NCI-H2081 treated with DMSO at 0.1 percent for 48 hours (cell line): ENCODE data around the gene TNFRSF8.

Experiments used
- DNase-seq: peaks from one replicate; lab custom pipeline; 2025; lab: John Stamatoyannopoulos, UW

TNFRSF8 gene

DNA sequence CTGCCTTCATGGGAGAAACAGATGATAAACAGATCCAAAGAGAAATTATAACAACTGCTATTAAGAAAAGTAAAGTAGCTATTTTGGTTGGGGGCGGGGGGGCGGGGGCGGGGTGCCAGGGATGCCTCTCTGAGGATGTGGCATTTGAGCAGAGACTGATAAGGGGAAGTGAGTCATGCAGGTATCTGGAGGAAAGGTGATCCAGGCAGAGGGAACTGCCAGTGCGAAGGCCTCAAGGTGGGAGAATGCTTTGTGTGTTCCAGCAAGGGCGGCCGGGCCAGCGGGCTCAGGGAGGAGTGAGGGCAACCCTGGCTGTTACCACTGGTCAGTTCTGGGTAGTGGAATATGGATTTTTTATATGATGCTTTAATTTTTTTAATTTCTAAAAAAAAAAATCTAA lies 96.7 kb downstream of the TNFRSF8 start:
- no peak for DNase-seq

DNA sequence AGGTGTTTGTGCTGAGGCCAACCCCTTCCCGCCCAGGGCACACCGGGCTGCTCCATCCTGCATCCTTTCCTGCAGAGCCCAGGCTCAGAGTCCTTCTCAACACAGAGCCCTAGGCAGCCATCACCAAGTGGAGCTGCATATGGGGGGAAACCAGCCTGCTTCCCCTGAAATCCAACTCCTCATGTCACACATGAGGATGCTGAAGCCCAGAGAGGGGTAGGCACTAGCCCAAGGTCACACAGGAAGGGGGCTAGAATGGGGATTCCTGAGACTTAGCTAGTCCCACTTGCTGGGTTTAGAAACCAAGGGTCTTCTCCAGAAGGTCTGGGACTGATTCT lies 98.2 kb downstream of the TNFRSF8 start:
- DNase-seq = no peak

DNA sequence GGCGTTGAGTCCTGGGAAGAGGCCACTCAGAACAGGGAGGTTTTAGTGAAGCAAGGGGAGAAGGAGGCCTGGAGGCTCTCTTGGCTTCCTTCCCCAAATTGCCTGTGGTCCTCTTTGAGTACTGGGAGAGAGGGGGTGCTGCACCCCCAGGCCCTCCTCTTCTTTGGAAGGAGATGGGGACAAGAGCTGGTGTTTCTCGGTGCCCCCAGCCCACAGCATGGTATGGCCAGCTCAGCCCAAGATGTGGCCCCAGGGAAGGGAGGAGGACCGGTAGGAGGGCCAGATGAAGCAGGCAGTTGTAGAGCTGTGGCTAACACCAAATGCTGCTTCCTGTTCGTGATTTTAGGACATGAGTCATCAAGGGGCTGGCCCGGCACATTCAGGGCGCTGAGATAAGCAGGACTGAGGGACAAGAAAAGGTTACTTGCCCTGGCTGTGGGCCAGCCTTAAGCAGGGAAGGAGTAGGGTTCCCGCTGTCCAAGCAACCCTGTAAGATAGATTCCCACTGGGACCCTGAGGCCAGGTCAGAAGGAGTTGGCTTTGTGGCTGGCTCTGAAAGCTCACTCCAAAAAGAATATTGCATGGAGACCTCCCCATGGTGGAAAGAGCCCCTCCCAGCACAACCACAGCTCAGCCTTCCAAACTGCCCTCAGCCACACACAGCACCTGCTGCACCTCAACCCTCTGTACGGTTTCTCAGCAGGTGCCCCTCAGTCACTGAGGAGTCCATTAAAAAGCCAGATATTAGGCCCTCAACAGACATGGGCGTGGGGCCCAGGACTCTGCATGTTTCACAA lies 98.8 kb downstream of the TNFRSF8 start:
- DNase-seq = no peak

DNA sequence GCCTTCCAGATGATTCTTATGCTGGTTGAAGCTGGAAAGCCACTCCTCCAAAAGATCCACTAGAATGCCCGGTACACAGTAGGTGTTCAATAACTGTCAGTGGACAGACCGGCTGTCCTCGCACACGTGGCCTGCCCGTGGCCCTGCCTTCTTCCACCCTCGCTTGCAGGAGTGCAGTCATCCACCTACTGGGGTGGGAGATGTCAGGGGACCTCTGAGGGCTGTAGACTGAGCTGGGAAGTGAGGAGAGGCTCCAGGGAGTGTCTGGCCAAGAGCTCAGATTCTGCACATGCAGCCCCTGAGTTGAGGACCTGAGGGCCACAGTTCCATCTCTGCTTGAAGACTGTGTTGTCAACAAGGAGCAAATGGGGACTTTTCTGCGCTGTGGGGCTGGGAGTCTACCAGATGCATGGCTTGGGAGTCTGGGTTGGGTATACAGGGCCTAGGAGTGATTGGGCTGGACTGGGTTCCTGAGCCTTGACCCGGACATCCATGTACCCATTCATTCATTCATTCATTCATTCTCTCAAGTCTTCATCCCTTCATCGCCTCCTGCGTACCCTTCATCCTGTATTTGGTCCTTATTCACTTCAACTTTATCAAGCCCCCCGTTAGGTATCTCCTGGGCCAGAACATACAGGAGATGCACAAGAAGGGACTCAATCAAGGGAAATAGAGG lies 99.5 kb downstream of the TNFRSF8 start:
- no peak for DNase-seq

DNA sequence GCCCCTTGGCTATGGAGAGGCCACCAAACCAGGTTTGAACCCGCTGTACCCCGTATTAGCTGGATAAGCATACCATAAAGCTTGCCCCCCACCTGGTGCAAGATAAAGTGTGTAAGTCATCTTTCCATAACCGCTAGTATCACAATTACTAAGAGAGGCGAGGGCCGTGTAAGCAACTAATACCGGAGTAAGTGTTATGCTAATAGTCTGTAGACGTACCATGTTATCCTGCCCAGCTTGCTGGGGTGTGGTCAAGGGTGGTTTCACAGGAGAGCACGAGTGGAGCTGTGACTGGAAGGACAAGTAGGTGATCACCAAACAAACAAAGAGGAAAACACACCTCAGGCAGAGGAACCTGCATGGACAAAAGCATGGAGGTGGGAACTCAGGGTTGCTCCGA lies 100.1 kb downstream of the TNFRSF8 start:
- no peak for DNase-seq

DNA sequence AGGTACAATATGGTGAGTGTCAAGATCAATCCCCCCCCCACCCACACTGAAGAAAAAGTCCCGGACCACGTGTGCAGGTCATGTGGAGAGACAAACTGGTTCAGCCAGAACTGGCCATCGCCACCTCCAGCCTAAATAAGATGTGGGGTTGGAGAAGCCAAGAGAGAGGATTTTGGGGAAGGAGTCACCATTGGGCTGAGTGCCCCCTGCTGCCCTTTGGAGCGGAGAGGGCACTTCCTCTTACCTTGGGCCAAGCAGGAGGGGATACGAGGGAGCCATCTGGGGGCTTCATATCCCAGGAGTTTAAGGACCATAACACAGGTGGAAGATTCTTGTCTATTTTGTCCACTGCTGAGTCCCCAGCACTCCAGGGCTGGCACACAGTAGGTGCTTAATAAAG lies 101.1 kb downstream of the TNFRSF8 start:
- no peak for DNase-seq

DNA sequence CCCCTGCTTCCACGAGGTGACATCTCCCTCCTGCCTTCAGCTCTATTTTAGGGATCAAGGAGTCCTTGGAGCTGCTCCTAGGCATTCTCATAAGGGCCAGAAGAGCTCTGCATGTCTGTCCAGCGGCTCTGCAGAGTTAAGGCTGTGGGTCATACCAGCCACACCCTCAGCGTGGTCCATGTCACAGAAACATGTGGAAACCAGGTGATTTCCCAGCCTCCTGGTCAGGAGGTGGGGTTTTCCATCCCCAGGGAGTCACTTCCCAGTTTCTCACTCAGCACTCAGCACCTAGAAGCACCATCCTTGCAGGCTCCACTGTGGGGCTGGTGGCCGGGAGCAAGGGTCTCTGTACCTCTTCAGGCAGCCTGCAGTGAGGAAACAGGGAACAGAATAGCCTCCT lies 102.2 kb downstream of the TNFRSF8 start:
- DNase-seq = no peak

DNA sequence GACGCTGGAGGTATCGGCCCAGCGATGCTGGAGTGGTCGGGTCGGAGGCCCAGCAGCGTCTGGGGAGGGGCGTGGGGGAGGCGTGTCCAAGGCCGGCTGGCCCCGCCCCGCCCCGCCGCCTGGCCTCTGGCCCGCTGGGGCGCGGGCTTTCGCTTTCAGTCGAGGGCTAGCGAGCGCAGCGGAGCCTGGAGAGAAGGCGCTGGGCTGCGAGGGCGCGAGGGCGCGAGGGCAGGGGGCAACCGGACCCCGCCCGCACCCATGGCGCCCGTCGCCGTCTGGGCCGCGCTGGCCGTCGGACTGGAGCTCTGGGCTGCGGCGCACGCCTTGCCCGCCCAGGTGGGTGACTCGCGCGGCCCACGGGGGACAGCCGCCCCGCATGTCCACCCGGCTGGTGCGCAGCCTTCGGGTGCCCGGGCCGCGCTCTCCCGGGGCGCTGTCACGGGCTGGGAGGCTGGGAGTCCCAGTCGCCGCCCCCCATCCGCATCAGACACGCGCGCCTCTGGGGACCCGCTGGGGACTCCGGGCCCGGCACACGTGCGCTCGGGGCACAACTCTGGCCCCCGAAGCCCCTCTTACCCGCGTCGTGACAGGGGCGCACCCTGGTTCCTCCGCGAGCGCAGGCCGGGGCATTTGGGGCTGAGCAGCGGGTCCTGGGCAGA lies 103.9 kb downstream of the TNFRSF8 start, which contains the start of gene TNFRSF1B:
TSS of gene TNFRSF1B (plus strand) at position 158 of the 659 bp plus-strand sequence. CDS start at position 259, 101 bp downstream.
- DNase-seq = no peak

DNA sequence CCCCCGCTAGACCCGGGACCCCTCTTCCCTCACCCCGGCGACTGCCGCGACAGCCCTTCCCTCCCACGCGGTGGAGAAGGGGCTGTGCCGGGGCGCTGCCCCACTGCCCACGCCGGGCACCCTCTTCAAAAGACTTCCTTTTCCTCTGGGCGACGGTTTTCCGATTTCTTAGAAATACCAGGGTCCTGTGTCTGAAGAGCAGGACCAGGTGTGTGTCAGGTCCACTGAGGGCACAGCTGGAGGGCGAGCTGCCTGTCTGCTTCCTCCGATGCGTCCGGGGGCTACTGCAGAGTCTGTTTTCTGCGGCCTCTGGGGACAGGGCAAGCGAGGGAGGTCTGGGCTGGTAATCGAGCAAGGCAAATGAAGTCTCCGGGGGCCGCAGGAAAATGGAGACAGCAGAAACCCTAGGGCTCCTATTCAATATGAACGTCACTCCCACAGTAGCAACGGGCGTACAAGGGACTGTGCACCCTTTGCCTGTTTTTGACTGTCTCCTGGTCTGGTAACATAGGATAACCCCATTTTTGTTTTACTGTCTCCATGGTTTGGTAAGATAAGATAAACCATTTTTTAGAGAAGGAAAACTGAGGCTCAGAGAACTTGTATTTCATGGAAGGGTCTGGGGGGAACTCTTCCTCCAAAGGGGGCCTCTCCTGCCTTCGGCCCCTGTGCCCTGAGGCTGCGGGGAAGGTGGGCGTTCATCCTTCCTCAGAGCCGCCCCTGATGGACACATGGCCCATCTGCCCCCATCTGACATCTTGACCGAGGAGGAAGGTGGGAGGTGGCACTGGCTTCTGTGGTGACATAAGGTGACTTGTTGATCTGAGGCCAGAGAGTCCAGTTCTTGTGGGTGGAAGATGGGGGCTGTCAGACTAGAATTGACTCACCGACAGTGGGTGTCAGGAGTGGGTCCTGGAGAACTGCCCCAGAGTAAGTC lies 104.7 kb downstream of the TNFRSF8 start:
- DNase-seq = no peak

DNA sequence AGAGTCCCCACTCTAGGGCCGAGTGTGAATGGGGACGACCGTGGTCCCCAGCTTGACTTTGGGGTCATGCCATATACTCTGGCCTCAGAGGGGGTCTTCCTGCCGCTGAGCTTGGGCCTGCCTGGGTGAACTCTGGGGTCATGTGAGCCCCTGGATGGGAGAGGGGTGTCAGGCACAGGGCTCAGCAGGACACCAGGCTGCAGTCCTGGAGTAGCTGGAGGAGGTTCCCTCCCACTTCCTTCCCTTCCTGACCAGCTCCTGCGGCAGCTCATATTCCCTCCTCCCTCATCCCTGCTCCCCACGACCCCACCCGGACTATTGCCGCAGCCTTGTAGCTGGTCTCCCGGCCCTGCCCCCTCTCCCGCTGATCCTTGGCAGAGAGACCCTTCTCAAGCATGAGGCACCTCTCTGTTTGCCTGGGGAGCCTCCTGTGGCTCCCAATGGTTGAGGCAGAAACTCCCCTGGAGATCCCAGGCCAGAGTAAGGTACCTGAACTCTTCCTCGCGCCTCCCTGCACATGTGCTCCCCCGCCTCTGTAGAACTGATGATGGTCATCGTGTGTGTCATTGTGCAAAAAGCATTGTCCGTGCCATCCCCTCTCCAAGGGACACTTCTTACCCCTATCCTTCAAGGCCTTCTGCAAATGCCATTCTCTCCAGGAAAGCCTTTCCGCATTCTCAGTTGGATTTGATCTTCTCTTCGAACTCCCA lies 105.5 kb downstream of the TNFRSF8 start:
- DNase-seq = no peak

DNA sequence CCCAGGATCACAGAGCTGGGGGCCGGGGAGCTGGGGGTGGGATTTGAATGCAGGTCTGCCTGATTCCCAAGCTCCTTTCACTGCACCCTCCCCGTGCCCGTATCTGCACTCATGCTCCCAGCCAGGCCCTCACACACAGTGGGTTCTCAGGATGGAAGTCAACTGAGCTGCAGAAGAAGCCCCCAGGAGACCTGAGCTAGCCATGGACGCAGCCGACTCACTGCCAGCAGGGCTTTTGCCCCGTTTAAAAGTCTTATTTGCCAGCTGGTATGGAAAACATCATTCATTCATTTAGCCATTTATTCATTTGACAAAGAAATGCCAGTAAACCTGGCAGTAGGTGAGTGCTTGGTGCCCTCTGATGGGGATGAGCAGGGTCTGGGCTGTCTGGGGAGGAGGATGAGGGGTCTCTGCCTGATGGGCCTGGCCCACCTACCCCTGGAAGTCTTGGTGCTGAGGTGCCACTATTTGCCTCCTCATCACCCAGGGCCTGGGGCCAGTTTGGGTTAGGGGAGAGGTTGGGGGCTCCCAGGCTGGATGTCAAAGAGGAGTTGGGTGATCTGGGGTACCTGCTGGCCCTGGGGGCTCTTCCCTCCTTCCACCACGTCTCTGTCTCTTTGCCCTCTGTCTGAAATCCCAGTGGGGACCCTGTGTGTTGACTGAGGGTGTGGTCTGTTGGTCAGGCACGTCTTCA lies 106.5 kb downstream of the TNFRSF8 start:
- no peak for DNase-seq

DNA sequence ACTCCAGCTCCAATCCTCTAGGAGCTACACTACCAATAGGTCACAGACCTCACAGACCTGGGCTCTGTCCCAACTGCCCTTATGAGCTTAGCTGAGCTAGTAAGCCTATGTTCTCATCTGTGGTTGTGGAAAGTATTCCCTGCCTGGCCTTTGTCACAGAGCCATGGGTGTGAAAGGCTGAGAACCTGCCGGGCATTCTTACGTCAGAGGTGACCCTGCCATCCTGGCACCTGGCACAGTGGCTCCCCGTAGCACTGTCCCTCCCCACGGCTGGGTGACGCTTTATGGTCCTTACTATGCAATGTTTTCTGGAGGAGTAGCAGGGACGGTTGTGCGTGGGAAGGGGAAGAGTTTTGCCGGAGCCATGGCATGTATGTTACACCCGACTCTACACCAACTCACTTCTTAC lies 107.2 kb downstream of the TNFRSF8 start:
- DNase-seq = no peak

DNA sequence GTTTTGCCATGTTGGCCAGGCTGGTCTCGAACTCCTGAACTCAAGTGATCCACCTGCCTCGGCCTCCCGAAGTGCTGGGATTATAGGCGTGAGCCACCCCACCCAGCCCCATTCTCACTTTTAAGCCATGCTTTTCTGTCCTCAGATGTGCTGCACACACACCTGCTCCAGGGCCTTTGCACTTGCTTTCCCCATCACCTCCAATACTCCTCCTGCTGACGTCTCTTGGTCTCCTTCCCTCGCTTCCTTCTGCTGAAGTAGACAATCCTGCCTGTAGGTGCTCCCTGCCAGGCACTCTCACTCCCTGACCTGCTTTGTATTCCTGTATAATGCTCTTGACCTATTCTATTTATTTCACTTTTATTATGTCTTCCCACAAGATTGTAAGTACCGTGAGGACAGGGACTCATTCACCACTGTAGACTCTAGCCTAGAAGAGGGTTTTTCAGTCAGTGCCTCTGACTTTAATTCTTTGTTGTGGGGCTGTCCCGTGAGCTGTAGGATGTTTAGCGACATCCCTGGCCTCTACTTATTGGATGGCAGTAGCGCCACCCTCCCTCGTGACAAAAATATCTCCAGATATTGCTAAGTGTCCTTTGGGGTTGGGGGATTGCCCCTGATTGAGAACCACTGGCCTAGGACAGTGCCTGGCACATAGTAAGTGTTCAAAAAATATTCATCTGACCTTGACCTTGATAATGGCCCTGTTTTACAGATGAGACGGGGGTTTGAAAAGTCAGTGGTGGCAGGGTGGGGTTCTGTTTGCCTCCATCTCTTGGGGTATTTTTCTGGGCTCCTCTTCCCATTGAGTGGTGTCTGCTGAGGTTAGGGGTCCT lies 108.3 kb downstream of the TNFRSF8 start:
- no peak for DNase-seq

DNA sequence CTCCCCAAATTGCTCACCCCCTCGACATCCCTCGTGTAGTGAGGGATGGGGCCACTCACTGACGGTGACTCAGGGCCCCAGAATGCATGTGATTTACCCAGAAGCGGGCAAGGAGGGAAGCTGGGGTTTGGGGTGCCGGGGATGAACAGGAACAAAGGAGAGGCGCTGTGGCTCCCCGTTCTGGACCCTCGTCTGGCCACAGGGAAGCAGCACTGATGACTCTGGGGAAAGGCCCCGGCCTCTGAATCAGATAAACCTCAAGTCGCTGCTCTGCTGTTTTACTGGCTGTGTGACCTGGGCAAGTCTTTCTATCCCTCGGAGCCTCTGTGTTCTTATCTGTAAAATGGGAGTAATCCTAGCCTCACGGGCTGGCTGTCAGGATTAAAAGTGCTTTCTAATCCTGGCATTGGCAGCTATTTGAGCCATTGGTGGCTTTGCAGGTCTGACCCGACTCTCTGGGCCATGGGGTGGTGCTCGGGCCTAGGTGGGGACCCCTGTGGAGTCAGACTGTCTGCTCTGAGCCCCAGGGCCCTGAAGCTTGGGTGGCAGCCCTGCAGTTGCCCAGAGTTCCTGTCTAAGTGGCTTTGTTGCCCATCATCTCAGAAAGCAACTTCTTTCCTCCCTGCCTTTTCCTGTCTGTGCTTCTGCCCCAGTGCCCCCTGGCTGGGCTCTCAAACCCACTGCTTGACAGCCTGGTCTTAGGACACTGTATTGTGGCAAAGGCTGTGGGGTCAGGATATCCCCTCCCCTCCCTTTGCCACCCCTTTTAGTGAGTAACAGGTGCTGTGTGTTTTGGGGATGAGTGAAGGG lies 109.1 kb downstream of the TNFRSF8 start:
- no peak for DNase-seq

DNA sequence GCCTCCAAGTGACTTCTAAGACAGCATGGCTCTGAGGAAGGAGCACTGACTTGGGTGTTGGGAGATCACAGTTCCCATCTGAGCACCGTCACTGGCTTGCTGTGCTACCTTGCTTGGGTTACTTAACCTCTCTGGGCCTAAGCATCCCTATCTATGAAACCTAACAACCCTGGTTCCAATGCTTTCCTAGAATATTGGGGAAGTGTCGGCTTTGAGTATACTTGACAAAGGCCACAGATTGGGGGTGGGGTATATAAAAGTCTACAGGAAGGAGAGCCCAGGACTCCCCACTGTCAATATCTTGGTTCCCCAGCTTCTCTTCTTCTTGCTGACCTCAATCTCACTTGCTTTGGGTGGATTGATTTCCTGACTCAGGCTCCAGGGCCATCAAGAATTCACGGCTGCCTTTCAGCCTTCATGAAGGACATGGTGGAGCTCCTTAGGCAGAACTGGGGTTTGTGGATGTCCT lies 110.0 kb downstream of the TNFRSF8 start:
- no peak for DNase-seq

DNA sequence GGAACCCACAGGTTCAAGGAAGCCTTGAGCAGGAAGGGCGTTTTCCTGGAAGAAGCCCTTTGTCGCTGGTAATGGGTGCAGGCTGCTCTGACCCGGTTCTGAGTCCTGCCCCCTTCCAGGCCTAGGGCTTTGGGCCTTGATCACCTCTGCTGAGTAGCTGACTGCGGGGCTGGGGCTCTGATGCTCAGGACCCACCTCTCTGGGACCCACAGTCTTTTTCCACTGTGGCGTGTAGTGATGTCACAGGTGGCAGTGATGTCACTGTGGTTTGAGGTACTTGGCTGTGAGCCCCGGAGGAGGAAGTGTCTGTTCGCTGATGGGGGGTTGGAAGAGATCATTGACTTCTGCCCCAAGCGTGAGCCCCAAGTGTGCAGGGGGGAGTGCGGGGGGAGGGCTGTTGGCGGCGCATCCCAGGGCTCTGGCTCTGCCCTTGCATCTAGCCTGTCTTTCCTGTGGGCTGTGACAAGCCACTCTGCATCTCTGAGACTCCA lies 110.6 kb downstream of the TNFRSF8 start:
- DNase-seq = no peak

DNA sequence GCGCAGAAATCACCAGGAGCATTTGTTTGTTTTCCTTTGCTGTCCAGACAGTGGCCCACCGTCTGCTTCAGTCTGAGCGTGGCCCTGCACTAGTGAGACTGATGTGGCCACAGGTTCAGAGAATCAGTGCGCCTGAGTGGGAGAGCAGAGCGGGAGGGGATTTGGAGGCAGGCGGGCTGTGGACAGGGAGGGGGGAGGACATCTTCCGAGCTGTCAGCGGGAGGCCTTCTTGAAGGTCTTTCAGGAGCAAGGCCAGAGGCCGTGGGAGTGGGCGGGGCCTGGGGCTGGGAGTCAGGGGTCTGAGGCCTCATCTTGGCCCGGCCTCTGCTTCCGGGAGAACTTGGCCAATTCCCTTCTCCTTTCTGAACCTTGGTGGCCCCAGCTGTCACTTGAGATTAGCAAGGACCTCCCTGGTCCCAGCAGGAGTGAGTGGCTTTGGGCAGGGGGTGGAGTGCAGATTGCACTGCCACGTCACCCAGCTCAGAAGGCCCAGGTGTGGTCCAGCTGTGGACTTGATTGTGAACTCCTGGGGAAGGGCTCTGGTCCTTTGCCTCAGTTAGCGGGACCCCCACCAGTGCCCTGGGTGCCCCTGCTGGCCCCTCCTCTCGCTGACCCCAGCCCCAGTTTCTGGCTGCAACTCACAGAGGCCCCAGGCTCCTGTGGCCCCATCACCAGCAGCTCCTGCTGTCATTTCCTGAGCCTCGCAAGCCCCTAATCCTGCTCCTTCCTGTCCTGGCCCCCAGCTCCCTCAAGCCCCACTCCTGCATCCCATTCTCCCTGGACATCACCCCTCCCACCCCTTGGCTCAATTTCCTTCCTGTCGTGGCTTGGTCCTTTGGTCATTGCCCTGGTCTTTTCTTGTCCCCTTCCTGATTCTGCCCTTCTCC lies 112.1 kb downstream of the TNFRSF8 start:
- DNase-seq = no peak
